GM23338 (cell line): ENCODE measurements around the gene PGAP1. TPM values are rescaled to one million over a fixed set of nuclear protein-coding genes. Genes with fewer than 3 reads are reported as not detected.

Experiments
- ATAC-seq: fragments of 200-7000 bp; cut with Tn5 transposase; 3 replicates; pipeline ENCODE4 v1.9.1; 2020
- DNase-seq: peaks from one replicate; pipeline ENCODE4 v3.0.0-alpha.2; 2015; ENCODE audit warnings: low spot score
- H2AFZ ChIP-seq: fragments of 200-600 bp; sonication (generic); 2 replicates; pipeline ENCODE4 v1.8.0; 2016; ENCODE audit warnings: antibody characterized with exemption, mild to moderate bottlenecking, moderate library complexity
- H3F3A ChIP-seq: fragments of 200-600 bp; sonication (generic); replicated peaks from 2 replicates; pipeline ENCODE4 v1.8.0; 2017; ENCODE audit warnings: antibody characterized with exemption, mixed run types, low read depth
- H3K27ac ChIP-seq: fragments of 200-600 bp; sonication (generic); 2 replicates; pipeline ENCODE4 v1.6.1; 2016; ENCODE audit warnings: low read depth
- H3K27me3 ChIP-seq: fragments of 200-600 bp; sonication (generic); 2 replicates; pipeline ENCODE4 v1.8.0; 2016; ENCODE audit warnings: mild to moderate bottlenecking, mixed run types, moderate library complexity; ENCODE audit not compliant: insufficient read depth
- H3K36me3 ChIP-seq: fragments of 200-600 bp; sonication (generic); 2 replicates; pipeline ENCODE4 v1.8.0; 2016; ENCODE audit warnings: mild to moderate bottlenecking; ENCODE audit not compliant: insufficient read depth
- H3K4me1 ChIP-seq: fragments of 200-600 bp; sonication (generic); 2 replicates; pipeline ENCODE4 v1.8.0; 2016; ENCODE audit warnings: mild to moderate bottlenecking, moderate library complexity; ENCODE audit not compliant: insufficient read depth
- H3K4me2 ChIP-seq: fragments of 200-600 bp; sonication (generic); 2 replicates; pipeline ENCODE4 v1.7.1; 2017; ENCODE audit warnings: mixed run types
- H3K4me3 ChIP-seq: fragments of 200-600 bp; sonication (generic); 2 replicates; pipeline ENCODE4 v1.6.1; 2016; ENCODE audit warnings: mixed run types
- H3K79me2 ChIP-seq: fragments of 200-600 bp; sonication (generic); replicated peaks from 2 replicates; pipeline ENCODE4 v1.8.0; 2017; ENCODE audit warnings: mild to moderate bottlenecking; ENCODE audit not compliant: insufficient read depth
- H3K9me2 ChIP-seq: fragments of 200-600 bp; sonication (generic); 2 replicates; pipeline ENCODE4 v1.8.0; 2017; ENCODE audit not compliant: insufficient read depth
- H4K20me1 ChIP-seq: fragments of 200-600 bp; sonication (generic); replicated peaks from 2 replicates; pipeline ENCODE4 v1.8.0; 2017; ENCODE audit warnings: mild to moderate bottlenecking; ENCODE audit not compliant: insufficient read depth
- H3K27ac Mint-ChIP-seq: 2 replicates; pipeline ENCODE4 v1.8.0; 2020; ENCODE audit warnings: inconsistent platforms, mild to moderate bottlenecking, moderate library complexity, mixed read lengths
- H3K27me3 Mint-ChIP-seq: 3 replicates; pipeline ENCODE4 v1.8.0; 2022; ENCODE audit warnings: low read depth, mild to moderate bottlenecking, moderate library complexity, mixed read lengths, inconsistent platforms; ENCODE audit not compliant: insufficient read depth, poor library complexity
- H3K36me3 Mint-ChIP-seq: 3 replicates; pipeline ENCODE4 v1.8.0; 2021; ENCODE audit warnings: low read depth, mild to moderate bottlenecking, inconsistent platforms, moderate library complexity, mixed read lengths
- H3K4me1 Mint-ChIP-seq: 3 replicates; pipeline ENCODE4 v1.8.0; 2020; ENCODE audit warnings: mild to moderate bottlenecking, inconsistent platforms, mixed read lengths
- H3K4me3 Mint-ChIP-seq: 3 replicates; pipeline ENCODE4 v1.8.0; 2021; ENCODE audit warnings: moderate library complexity, mild to moderate bottlenecking, inconsistent platforms, mixed read lengths
- H3K9me3 Mint-ChIP-seq: 3 replicates; pipeline ENCODE4 v1.8.0; 2020; ENCODE audit warnings: moderate library complexity, mild to moderate bottlenecking, inconsistent platforms, mixed read lengths
- CREB1 ChIP-seq: fragments of 250-450 bp; sonication (Bioruptor Pico); IDR thresholded peaks from 2 replicates; pipeline ENCODE4 v1.5.0; 2020; ENCODE audit warnings: low read depth, mild to moderate bottlenecking, moderate library complexity
- ETS1 ChIP-seq: IDR thresholded peaks from 2 replicates; pipeline ENCODE4 v1.6.1; 2016; ENCODE audit warnings: antibody characterized with exemption
- EZH2 ChIP-seq: fragments of 200-600 bp; sonication (generic); IDR thresholded peaks from one replicate; pipeline ENCODE4 v1.8.0; 2017; ENCODE audit warnings: antibody characterized with exemption, mild to moderate bottlenecking, low read depth; ENCODE audit not compliant: unreplicated experiment
- EZH2phosphoT487 ChIP-seq: fragments of 200-600 bp; sonication (generic); IDR thresholded peaks from one replicate; pipeline ENCODE4 v1.8.1; 2018; ENCODE audit warnings: antibody characterized with exemption; ENCODE audit not compliant: unreplicated experiment
- NANOG ChIP-seq: IDR thresholded peaks from 2 replicates; pipeline ENCODE4 v1.6.1; 2016; ENCODE audit warnings: antibody characterized with exemption, borderline replicate concordance
- POLR2AphosphoS5 ChIP-seq: IDR thresholded peaks from 2 replicates; pipeline ENCODE4 v1.6.1; 2016; ENCODE audit warnings: antibody characterized with exemption, low read depth
- REST ChIP-seq: IDR thresholded peaks from one replicate; pipeline ENCODE4 v1.6.1; 2018; ENCODE audit warnings: antibody characterized with exemption; ENCODE audit not compliant: unreplicated experiment
- STAT1 ChIP-seq: IDR thresholded peaks from one replicate; pipeline ENCODE4 v1.6.1; 2016; ENCODE audit warnings: antibody characterized with exemption; ENCODE audit not compliant: unreplicated experiment
- ZNF114 ChIP-seq: fragments of 250-450 bp; sonication (Bioruptor Pico); IDR thresholded peaks from 2 replicates; pipeline ENCODE4 v1.5.0; 2020; ENCODE audit warnings: mild to moderate bottlenecking, moderate library complexity
- ZNF331 ChIP-seq: fragments of 250-450 bp; sonication (Bioruptor Pico); IDR thresholded peaks from 2 replicates; pipeline ENCODE4 v1.5.0; 2020; ENCODE audit warnings: low read depth, mild to moderate bottlenecking, moderate library complexity
- polyA plus RNA-seq: library from polyadenylated mRNA; unstranded; fragments of >200 nt; fragmentation: Nextera tagmentation; extraction: Ambion mirVana; gene quantifications from 2 replicates; pipeline ENCODE4 v1.2.1, GENCODE V29; 2016
- total RNA-seq: library from RNA; depleted of rRNA; stranded (reverse); fragments of >200 nt; shearing (Covaris generic); gene quantifications from 2 replicates; pipeline ENCODE4 v1.2.3, GENCODE V29; 2014
- TF ChIP-seq, protein P1 (sequence below): fragments of 250-450 bp; sonication (Bioruptor Pico); IDR thresholded peaks from 2 replicates; pipeline ENCODE4 v1.5.0; 2020; ENCODE audit warnings: mild to moderate bottlenecking, moderate library complexity
- TF ChIP-seq, protein P2 (sequence below), 2 experiments: fragments of 200-600 bp in 1 of 2; sonication (generic) in 1 of 2; conservative IDR thresholded peaks; 2 replicates each; pipeline versions ENCODE4 v1.5.1 to v1.6.1; 2016 to 2017; ENCODE audit warnings: antibody characterized with exemption in 2 of 2, low read depth in 2 of 2, mild to moderate bottlenecking in 2 of 2, moderate library complexity in 1 of 2

Gene PGAP1
- total and polyA plus RNA-seq, 2 experiments from 2014 or later, result 9.8 to 26.5 TPM

DNA sequence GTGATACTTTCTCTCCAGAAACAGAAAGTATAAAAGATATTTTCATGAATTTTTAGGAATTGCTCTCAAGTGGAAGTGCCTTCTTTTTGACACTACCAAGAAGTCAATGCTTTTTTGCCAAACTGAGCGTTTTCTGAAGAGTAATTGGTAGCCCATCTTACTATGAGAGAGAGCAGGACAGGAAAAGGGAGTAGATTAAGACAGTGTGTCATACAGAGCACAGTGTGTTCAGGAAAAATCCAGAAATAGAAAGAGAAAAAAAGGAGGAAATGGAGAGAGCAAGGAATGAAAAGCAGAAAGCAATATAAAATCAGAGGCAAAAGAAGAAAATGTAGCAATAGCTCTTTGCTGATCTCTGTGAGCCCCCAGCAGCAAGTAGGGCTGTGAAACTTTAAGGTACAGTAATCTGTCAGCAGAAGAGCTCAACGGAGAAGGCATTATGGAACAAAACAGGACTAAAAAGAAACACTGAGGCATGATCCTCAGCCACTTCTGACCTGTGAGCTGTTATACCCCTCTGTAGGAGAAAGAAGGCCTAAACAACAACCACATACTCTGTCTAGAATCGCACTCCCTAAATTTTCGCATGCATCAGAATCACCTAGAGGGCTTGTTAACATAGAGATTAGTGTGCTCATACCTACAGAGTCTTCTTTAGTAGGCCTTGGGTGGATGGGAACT is 15.0 kb upstream of the PGAP1 start:
- H3K4me1 ChIP-seq, result no peaks in the 10 kb centered on the region
- no peaks in the 10 kb centered on the region for H3K36me3 ChIP-seq
- H3K4me3 ChIP-seq, result no peak overlapping the region
- H3K4me2 ChIP-seq, result no peak overlapping the region
- H3F3A ChIP-seq, result no peaks in the 10 kb centered on the region
- no peaks in the 10 kb centered on the region for H3K9me2 ChIP-seq
- Mint-ChIP-seq H3K27ac (no peak overlapping the region), H3K4me1 (peaks cover 7% of the 10 kb centered on the region; the same call in 1 of the 3 replicates), H3K27me3 (no peaks in the 10 kb centered on the region), H3K4me3 (no peak overlapping the region), H3K36me3 (no peaks in the 10 kb centered on the region), H3K9me3 (no peaks in the 10 kb centered on the region)
- TF ChIP-seq ZNF114 (CRISPR knock-in tag) (no peak), EZH2phosphoT487 (no peak), REST (no peak), STAT1 (no peak), NANOG (no peak), ETS1 (no peak), CREB1 (no peak), ZNF331 (no peak), POLR2AphosphoS5 (no peak), EZH2 (no peak)
- TF ChIP-seq, protein P1, sequence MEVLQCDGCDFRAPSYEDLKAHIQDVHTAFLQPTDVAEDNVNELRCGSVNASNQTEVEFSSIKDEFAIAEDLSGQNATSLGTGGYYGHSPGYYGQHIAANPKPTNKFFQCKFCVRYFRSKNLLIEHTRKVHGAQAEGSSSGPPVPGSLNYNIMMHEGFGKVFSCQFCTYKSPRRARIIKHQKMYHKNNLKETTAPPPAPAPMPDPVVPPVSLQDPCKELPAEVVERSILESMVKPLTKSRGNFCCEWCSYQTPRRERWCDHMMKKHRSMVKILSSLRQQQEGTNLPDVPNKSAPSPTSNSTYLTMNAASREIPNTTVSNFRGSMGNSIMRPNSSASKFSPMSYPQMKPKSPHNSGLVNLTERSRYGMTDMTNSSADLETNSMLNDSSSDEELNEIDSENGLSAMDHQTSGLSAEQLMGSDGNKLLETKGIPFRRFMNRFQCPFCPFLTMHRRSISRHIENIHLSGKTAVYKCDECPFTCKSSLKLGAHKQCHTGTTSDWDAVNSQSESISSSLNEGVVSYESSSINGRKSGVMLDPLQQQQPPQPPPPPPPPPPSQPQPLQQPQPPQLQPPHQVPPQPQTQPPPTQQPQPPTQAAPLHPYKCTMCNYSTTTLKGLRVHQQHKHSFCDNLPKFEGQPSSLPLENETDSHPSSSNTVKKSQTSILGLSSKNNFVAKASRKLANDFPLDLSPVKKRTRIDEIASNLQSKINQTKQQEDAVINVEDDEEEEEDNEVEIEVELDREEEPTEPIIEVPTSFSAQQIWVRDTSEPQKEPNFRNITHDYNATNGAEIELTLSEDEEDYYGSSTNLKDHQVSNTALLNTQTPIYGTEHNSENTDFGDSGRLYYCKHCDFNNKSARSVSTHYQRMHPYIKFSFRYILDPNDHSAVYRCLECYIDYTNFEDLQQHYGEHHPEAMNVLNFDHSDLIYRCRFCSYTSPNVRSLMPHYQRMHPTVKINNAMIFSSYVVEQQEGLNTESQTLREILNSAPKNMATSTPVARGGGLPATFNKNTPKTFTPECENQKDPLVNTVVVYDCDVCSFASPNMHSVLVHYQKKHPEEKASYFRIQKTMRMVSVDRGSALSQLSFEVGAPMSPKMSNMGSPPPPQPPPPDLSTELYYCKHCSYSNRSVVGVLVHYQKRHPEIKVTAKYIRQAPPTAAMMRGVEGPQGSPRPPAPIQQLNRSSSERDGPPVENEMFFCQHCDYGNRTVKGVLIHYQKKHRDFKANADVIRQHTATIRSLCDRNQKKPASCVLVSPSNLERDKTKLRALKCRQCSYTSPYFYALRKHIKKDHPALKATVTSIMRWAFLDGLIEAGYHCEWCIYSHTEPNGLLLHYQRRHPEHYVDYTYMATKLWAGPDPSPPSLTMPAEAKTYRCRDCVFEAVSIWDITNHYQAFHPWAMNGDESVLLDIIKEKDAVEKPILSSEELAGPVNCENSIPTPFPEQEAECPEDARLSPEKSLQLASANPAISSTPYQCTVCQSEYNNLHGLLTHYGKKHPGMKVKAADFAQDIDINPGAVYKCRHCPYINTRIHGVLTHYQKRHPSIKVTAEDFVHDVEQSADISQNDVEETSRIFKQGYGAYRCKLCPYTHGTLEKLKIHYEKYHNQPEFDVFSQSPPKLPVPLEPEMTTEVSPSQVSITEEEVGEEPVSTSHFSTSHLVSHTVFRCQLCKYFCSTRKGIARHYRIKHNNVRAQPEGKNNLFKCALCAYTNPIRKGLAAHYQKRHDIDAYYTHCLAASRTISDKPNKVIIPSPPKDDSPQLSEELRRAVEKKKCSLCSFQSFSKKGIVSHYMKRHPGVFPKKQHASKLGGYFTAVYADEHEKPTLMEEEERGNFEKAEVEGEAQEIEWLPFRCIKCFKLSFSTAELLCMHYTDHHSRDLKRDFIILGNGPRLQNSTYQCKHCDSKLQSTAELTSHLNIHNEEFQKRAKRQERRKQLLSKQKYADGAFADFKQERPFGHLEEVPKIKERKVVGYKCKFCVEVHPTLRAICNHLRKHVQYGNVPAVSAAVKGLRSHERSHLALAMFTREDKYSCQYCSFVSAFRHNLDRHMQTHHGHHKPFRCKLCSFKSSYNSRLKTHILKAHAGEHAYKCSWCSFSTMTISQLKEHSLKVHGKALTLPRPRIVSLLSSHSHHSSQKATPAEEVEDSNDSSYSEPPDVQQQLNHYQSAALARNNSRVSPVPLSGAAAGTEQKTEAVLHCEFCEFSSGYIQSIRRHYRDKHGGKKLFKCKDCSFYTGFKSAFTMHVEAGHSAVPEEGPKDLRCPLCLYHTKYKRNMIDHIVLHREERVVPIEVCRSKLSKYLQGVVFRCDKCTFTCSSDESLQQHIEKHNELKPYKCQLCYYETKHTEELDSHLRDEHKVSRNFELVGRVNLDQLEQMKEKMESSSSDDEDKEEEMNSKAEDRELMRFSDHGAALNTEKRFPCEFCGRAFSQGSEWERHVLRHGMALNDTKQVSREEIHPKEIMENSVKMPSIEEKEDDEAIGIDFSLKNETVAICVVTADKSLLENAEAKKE (CRISPR knock-in tag), result no peak
- TF ChIP-seq, protein P2, sequence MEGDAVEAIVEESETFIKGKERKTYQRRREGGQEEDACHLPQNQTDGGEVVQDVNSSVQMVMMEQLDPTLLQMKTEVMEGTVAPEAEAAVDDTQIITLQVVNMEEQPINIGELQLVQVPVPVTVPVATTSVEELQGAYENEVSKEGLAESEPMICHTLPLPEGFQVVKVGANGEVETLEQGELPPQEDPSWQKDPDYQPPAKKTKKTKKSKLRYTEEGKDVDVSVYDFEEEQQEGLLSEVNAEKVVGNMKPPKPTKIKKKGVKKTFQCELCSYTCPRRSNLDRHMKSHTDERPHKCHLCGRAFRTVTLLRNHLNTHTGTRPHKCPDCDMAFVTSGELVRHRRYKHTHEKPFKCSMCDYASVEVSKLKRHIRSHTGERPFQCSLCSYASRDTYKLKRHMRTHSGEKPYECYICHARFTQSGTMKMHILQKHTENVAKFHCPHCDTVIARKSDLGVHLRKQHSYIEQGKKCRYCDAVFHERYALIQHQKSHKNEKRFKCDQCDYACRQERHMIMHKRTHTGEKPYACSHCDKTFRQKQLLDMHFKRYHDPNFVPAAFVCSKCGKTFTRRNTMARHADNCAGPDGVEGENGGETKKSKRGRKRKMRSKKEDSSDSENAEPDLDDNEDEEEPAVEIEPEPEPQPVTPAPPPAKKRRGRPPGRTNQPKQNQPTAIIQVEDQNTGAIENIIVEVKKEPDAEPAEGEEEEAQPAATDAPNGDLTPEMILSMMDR (conservative IDR thresholded peaks at IDR 0.05; ENCODE audit: low read depth in 2 of 2), result no peak
- H3K27me3 ChIP-seq, result no peaks in the 10 kb centered on the region
- H3K27ac ChIP-seq, result no peak overlapping the region
- DNase-seq (no peak), ATAC-seq (no peak)
- no peaks in the 10 kb centered on the region for H3K79me2 ChIP-seq
- no peaks in the 10 kb centered on the region for H4K20me1 ChIP-seq
- H2AFZ ChIP-seq, result peak overlapping the region; percentile 57
